ENCODE results near the gene APOL5. TPM values are rescaled to one million over a fixed set of nuclear protein-coding genes. Genes with fewer than 3 reads are reported as not detected.

The APOL5 gene
- total RNA-seq, 1 experiment from 2014 or later = not detected

- Histone ChIP-seq H3K27ac (ENCODE audit: low read length) (no peak overlapping the region), H2AFZ (ENCODE audit: low read length) (no peak overlapping the region), H3K4me2 (ENCODE audit: low read length) (no peak overlapping the region), H3K4me1 (ENCODE audit: insufficient read depth, low read length) (peaks cover 14% of the 10 kb centered on the region), H3K4me3 (ENCODE audit: low read length) (no peak overlapping the region), H3K9me3 (ENCODE audit: low read length) (no peaks in the 10 kb centered on the region), H3F3A (ENCODE audit: low read length, unreplicated experiment) (no peaks in the 10 kb centered on the region), H3K27me3 (ENCODE audit: low read length) (no peaks in the 10 kb centered on the region), H3K36me3 (ENCODE audit: low read depth, low read length) (no peaks in the 10 kb centered on the region), H3K9ac (ENCODE audit: low read length) (no peak overlapping the region), H3K79me2 (ENCODE audit: low read length) (no peaks in the 10 kb centered on the region), H4K20me1 (ENCODE audit: low read length) (no peaks in the 10 kb centered on the region), H3K9me2 (replicated peaks; ENCODE audit: low read length) (no peaks in the 10 kb centered on the region)
- ATAC-seq (no peak), DNase-seq (no peak)
- no peak for TF ChIP-seq EZH2 (IDR thresholded peaks at IDR 0.05; ENCODE audit: low read length, unreplicated experiment)
- TF ChIP-seq EZH2phosphoT487 (IDR thresholded peaks at IDR 0.05; ENCODE audit: borderline replicate concordance, low read length) = no peak
- TF ChIP-seq, protein P1, sequence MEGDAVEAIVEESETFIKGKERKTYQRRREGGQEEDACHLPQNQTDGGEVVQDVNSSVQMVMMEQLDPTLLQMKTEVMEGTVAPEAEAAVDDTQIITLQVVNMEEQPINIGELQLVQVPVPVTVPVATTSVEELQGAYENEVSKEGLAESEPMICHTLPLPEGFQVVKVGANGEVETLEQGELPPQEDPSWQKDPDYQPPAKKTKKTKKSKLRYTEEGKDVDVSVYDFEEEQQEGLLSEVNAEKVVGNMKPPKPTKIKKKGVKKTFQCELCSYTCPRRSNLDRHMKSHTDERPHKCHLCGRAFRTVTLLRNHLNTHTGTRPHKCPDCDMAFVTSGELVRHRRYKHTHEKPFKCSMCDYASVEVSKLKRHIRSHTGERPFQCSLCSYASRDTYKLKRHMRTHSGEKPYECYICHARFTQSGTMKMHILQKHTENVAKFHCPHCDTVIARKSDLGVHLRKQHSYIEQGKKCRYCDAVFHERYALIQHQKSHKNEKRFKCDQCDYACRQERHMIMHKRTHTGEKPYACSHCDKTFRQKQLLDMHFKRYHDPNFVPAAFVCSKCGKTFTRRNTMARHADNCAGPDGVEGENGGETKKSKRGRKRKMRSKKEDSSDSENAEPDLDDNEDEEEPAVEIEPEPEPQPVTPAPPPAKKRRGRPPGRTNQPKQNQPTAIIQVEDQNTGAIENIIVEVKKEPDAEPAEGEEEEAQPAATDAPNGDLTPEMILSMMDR (conservative IDR thresholded peaks at IDR 0.05; ENCODE audit: low read depth, low read length) = no peak
- POLR2A ChIA-PET (ENCODE audit: unreplicated experiment) = no interaction called here
- intact Hi-C loops (cut with micrococcal nuclease) = no loop called here
- BruUV-seq (replicated peaks) = no TSS peak
- CTCF ChIA-PET = no interaction called here
These were observed 8.8 kb upstream of the APOL5 start for GRCh38 chr22:35708917-35709316.

GRCh38 chr22:35711336-35711735, 6.3 kb upstream of the APOL5 start:
- intact Hi-C loops (cut with micrococcal nuclease) = no loop called here
- Histone ChIP-seq H3K9ac (ENCODE audit: low read length) (no peak overlapping the region), H3K27ac (ENCODE audit: low read length) (no peak overlapping the region), H2AFZ (ENCODE audit: low read length) (no peak overlapping the region), H3K9me3 (ENCODE audit: low read length) (no peaks in the 10 kb centered on the region), H3K9me2 (replicated peaks; ENCODE audit: low read length) (no peaks in the 10 kb centered on the region), H3K4me3 (ENCODE audit: low read length) (no peak overlapping the region), H3K79me2 (ENCODE audit: low read length) (no peaks in the 10 kb centered on the region), H3K27me3 (ENCODE audit: low read length) (no peaks in the 10 kb centered on the region), H3K4me2 (ENCODE audit: low read length) (no peak overlapping the region), H4K20me1 (ENCODE audit: low read length) (no peaks in the 10 kb centered on the region), H3K36me3 (ENCODE audit: low read depth, low read length) (no peaks in the 10 kb centered on the region), H3K4me1 (ENCODE audit: insufficient read depth, low read length) (no peaks in the 10 kb centered on the region), H3F3A (ENCODE audit: low read length, unreplicated experiment) (no peaks in the 10 kb centered on the region)
- TF ChIP-seq, protein P1 (conservative IDR thresholded peaks at IDR 0.05; ENCODE audit: low read depth, low read length) = no peak
- TF ChIP-seq EZH2phosphoT487 (IDR thresholded peaks at IDR 0.05; ENCODE audit: borderline replicate concordance, low read length) (no peak), EZH2 (IDR thresholded peaks at IDR 0.05; ENCODE audit: low read length, unreplicated experiment) (no peak)
- BruUV-seq (replicated peaks) = no TSS peak
- ATAC-seq (no peak), DNase-seq (no peak)
- ChIA-PET POLR2A (ENCODE audit: unreplicated experiment) (no interaction called here), CTCF (interaction anchor here (0.6 kb wide), 1 partner anchor 182 kb away, joined by 3 read pairs; no protein-coding TSS in a partner anchor)

DNA sequence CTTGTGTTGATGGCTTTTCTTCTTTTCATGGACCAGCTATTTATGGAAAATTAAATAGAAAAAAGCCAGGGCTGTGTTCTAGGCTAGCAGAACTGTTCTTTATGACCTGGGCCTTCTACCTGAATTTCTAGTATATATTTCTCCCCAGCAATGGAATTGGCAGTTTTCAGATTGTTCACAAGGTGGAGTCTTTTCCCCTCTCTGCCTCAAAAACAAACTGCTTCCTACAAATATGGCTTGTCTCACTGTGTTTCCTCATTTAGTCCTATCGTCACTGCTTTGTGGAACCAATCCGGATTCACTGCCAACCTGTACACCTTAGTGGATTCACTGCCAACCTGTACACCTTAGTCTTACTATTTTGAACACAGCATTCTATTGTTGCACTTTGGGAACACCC, 5.0 kb upstream of the APOL5 start:
- Histone ChIP-seq H3K27me3 (ENCODE audit: low read length) (no peaks in the 10 kb centered on the region), H3K9me3 (ENCODE audit: low read length) (no peaks in the 10 kb centered on the region), H3F3A (ENCODE audit: low read length, unreplicated experiment) (no peaks in the 10 kb centered on the region), H3K9me2 (replicated peaks; ENCODE audit: low read length) (no peaks in the 10 kb centered on the region), H3K9ac (ENCODE audit: low read length) (no peak overlapping the region), H3K4me2 (ENCODE audit: low read length) (no peak overlapping the region), H3K79me2 (ENCODE audit: low read length) (no peaks in the 10 kb centered on the region), H2AFZ (ENCODE audit: low read length) (no peak overlapping the region), H3K36me3 (ENCODE audit: low read depth, low read length) (no peaks in the 10 kb centered on the region), H3K4me1 (ENCODE audit: insufficient read depth, low read length) (no peaks in the 10 kb centered on the region), H3K27ac (ENCODE audit: low read length) (no peak overlapping the region), H4K20me1 (ENCODE audit: low read length) (no peaks in the 10 kb centered on the region), H3K4me3 (ENCODE audit: low read length) (no peak overlapping the region)
- DNase-seq (no peak), ATAC-seq (no peak)
- intact Hi-C loops (cut with micrococcal nuclease) = no loop called here
- no TSS peak for BruUV-seq (replicated peaks)
- TF ChIP-seq EZH2phosphoT487 (IDR thresholded peaks at IDR 0.05; ENCODE audit: borderline replicate concordance, low read length) (no peak), EZH2 (IDR thresholded peaks at IDR 0.05; ENCODE audit: low read length, unreplicated experiment) (no peak)
- TF ChIP-seq, protein P1 (conservative IDR thresholded peaks at IDR 0.05; ENCODE audit: low read depth, low read length) = no peak
- POLR2A ChIA-PET (ENCODE audit: unreplicated experiment) = no interaction called here
- CTCF ChIA-PET = no interaction called here

All from PC-3 (cell line).